Right lung (tissue), 5 donors: ENCODE data around the gene CFAP100. TPM values are rescaled to one million over a fixed set of nuclear protein-coding genes. Genes with fewer than 3 reads are reported as not detected.

Source experiments
- DNase-seq, 2 donors: peaks; one replicate each; pipeline ENCODE4 v3.0.0-alpha.2; 2013
- polyA plus RNA-seq, 5 donors: library from polyadenylated mRNA; unstranded; fragments of 120-200 nt; gene quantifications; one replicate each; pipeline versions ENCODE4 v1.2.1 to v1.2.3, GENCODE V29; 2013; ENCODE audit warnings: inconsistent platforms in 1 of 5, low replicate concordance in 1 of 5; ENCODE audit not compliant: insufficient read length in 5 of 5, insufficient read depth in 1 of 5

The CFAP100 gene
- polyA plus RNA-seq, 5 donors = 0.80 to 7.9 (median 6.6) TPM

DNA sequence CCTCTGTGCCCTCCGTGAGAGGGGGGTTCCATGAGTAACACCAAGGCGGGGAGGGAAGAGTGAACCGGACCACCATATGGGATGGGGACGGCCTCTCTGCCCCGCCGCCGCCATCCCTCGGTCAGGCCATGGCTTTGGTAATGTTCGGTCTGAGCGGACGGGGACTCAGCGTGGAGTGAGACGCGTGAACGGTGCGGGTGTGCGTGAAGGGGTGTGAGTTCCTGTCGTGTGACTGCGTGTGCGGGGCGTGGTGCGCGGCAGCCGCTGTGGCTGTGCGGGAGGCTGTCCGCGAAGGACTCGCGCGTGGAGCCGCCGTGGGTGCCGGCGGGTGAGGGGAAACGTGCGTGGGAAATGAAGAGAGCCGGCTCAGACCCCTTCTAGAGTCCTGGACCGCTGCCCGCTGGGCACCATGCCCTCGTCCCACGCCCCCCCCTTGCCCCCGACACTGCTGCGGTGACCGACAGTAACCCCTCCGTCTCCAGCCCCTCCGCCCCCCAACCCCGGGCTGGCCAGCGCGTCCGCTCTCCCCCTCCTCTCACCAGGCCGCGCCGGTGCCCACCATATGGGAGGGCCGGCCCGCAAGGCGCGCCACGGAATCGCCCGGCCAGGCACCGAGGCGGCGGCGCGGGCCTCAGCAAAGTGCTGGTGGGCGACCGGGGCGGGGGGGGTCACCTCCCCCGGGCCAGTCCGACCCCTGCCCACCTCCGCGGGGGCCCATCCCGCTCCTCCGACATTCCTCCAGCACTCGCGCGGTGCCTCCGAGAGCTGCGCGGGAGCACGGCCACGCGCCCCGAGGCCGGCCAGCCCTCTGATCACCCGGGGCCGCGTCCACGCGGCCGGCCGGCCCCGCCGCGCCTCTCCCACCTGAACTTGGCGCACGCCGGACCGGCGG is 38.1 kb upstream of the CFAP100 start:
- DNase-seq = peak in 1 of 2 donors; percentile 29

- DNase-seq = peak; percentile 85 to 87
Observed at GRCh38 chr3:126357295-126358037, 37.2 kb upstream of the CFAP100 start, which contains the start of gene KLF15. Gene KLF15, minus strand, starts transcription at chr3:126357408. Its CDS starts 4,486 bp downstream, at chr3:126352922.

DNA sequence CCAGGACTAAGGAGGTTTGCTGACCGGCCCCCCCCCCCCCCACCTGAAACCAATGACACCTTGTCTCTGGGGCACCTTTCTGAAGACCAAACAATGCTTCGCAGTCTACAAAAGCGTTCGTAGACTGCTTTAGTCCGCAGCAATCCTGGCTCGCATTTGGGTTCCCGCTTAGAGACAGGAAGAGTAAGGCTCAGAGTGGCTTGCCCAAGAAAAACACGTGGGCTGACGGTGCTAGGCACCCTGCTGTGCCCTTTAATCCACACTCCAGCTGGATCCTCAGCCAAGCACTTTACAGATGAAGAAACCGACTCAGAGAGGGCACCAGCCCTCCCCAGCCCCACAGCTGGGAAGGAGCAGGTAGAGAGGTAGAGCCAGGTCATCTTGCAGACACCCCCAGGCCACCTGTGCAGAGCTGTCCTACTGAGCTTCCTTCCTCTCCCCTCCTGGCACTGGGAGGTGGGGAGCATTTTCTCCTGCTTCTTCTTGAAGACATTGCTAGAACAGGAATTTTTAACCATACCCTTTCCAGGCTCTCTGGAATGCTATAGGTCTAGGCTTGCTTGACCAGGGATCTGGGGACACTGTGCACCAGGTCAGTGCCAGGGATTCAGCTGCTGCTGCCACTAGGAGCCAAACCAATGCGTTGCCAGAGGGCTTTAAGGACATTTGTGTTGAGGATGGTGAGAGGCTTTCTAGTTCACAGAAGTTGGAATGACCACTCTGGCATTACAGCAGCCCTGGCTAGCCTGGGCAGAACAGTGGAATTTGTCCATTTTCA is 36.5 kb upstream of the CFAP100 start:
- DNase-seq = no peak

DNA sequence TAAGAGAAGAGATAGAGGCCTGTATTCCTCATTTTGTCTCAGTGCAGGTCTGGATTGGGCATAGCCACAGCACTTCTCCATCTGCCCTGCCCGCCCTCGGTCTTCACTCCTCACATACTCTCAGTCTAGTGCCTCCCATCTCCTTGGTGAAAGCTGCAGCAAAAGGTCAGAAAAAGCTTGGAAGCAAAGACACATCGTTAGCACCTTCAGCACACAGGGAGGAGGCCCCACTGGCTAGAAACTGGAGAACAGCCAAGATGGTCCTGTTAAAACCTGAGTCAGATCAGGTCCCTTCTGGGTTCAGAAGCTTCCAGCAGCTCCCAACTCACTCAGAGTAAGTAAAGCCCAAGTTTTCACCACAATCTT is 35.9 kb upstream of the CFAP100 start:
- no peak for DNase-seq

GRCh38 chr3:126360046-126360713 is 34.5 kb upstream of the CFAP100 start:
- DNase-seq = no peak

GRCh38 chr3:126360714-126361060 is 34.0 kb upstream of the CFAP100 start:
- no peak for DNase-seq

DNA sequence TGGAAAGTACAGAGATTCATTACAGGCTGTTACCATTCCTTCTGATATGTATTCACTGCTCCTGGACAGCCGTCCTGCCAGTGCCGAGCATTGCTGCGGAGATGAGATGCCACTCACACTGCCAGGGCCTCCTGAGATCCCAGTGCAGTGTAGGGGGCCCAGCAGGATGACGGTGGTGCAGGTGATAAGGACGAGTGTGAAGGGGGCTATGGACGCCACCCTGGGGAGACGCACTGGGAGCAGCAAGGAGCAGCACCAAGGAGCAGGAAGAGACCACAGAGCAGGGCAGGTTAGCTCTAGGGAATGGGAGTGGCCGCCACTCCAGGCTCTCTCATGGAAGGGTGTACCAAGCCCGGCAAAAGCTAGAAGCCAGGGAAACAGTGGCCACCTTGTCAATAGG is 33.5 kb upstream of the CFAP100 start:
- DNase-seq = no peak

DNA sequence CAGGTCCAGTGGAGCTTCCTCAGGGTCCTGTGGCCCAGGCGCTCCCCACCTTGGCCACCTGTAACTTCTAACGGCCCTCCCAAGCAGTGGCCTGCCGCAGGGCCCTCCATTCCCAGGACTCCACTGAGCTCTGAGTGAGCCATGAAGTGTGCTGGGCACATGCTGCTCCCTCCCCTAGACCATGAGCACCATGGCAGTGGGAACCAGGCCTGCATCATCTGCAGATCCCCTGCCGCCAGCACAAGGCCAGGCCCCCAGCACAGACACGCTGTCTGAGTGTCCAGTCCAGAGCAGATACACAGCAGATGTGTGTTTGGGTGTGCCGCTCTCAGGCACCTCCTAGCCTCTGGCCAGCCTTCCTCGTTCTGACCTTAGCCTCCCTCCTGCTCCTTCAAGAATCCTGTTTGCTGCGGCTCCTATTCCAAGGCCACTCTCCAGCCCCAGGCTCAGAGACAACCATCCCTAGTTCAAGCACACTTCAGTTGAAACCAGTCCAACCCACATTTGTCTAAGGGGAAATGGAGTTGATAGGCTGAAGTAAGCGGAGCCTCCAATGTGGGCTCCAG is 30.5 kb upstream of the CFAP100 start:
- no peak for DNase-seq

GRCh38 chr3:126364731-126365301 is 29.9 kb upstream of the CFAP100 start:
- no peak for DNase-seq

DNA sequence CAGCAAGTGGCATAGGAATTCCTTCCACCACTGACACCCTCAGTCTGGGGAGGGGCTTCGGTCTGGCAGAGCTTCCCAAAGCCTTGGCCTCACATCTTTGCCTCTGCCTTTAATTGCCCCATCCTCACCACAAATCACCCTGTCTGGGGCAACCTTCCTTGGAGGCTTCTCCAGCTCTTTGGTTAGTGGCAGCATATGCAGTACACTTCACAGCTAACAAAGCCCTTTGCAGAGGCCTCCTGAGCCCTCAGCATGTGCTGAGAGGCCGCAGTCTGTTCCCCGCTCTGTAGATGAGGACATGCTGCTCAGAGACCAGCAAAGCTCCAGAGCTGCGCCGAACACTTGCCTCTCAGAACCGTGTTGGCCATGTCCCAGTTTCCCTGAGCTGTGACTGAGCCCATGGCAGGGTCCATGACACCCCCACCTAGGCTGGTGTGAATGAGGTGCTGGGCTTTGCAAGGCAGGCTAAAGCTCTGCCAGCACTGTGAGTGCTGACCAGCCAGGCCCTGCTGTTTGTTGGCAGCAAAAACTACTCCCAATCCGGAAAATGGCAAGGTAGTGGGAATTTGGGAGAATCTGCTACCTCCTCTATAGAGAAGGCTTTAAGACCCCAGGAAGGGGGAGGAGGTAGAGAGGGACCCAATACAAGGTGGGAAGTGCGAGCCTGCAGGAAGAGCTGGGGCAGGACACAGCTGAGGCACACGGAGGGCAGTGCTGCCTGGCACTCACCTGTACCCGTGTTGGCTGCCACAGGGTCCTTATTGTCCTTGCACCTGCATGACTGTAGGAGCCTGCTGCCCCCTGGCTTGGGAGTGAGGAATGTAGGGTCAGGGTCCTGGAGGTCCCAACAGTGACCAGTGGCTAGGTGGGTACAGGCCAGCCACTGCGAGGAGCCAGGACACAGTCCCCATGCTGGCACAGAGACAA is 29.1 kb upstream of the CFAP100 start:
- DNase-seq = no peak

GRCh38 chr3:126367316-126367805 is 27.3 kb upstream of the CFAP100 start:
- DNase-seq = no peak

DNA sequence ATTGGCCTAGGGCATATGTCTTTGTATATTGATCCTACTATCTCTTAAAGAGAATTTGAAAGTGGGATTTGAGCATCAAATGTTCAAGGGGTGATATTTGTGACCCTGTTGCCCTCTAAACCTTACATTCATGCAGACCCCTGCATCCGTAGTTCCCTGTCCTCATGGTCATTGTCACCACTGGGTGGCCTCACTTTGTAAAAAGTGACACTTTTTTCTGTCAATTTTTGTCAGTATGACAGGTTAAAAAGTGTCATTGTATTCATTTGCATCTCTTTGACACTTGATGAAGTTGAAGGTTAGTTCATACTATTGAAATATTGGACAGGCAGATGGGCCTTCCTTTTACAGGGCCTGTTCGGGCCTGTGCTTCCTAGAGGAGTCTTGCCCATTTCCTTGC is 25.2 kb upstream of the CFAP100 start:
- DNase-seq = no peak

DNA sequence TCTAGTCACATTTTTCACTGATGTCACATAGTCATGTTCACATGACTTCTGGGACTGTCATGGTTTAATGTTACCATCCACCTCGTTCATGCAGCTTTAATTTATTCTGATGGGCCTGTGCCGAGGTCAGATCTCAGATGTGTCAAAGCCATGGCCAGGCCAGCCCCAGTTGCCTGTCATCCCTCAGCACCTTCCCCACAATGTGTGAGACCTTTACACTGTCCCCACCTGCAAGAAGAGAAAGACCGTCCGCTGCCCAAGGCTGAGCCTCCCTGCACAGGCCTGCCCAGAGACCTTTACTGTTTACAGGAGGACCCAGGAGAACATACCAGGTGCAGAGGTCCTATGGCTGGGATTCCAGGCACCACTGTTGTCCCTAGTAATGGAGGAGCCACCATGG is 24.7 kb upstream of the CFAP100 start:
- no peak for DNase-seq

DNA sequence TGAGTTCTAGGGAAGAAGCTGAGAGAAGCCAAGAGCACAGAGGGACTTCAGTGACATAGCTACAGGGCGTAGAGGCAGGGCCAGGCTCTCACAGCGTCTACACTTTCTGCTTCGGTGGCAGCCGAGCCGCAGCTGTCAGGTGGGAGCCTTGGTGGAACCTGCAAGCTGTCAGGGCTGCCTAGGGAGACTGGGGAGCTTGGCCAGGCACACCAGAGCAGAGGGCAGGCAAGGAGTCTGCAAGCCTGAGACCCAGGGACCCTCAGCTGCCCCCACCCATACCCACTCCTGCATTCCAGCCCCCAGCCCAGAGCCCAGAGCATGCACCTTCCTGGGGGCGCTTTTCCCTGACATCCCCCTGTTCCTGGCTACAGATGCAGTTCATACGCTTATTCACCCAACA is 24.1 kb upstream of the CFAP100 start:
- DNase-seq = no peak

DNA sequence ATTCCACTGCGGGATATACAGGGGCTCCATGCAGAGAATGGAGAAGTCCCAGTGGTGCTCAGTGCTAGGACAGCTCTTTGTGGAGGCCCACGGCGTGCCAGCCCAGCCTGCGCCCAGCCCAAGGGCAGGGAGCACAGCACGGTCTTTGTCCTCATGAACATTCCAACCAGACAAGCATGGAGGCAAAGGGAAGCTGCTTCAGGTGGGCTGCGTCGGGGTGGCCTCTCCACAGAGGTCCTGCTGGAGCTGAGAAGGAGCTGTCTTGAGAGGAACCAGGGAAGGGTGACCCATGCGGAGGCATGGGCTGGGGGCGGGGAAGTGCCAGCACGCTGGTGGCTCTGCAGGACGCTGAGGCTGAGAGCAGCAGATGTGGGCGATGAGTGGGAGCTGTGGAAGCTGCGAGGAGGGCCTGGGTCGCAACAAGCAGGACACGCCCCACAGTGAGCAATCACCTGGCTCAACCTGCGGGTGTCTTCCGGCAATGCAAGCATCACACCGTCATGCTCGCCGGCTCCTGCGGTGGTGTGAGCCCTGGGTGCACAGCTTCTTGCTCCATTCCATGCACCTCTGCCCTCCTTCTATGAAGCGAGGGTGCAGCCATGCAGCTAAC is 23.5 kb upstream of the CFAP100 start:
- no peak for DNase-seq

GRCh38 chr3:126372413-126373145 is 22.1 kb upstream of the CFAP100 start:
- no peak for DNase-seq

- no peak for DNase-seq
Observed at GRCh38 chr3:126373146-126373613, 21.5 kb upstream of the CFAP100 start.
